GM12801 (cell line): ENCODE data around the gene USO1.

Experiments
- TF ChIP-seq, protein P1 (sequence below): IDR thresholded peaks from one replicate; pipeline ENCODE4 v1.5.1; 2011; ENCODE audit warnings: control low read depth; ENCODE audit not compliant: insufficient read length; ENCODE audit errors: extremely low read depth

The USO1 gene

DNA sequence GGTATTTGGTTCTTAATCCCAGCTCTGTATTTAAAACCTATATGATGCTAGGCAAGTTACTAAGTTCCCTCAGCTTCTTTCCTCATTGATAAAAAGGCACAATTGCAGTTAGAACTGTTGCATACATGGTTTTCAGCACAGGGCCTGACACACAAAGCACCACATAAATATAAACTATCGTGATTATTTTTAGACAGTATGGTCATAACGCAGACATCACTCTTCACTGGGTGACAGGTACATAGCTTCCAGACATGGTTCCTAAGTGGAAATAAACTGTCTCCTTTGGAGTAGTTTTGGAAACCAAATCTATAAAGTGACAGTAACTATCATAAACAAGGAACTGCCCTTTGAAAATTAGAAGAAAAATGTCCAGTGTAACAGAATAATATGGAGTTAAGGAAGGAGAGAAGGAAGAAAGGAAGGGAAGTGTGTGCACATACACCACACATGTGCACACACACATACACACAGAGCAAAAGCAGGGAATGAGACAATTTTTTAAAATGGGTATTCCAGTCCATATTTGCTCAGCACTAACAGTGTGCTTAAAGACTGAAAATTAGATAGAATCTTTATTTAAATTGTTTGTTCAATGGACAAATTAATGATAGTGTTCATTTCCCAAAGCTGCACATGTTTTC lies 38.7 kb upstream of the USO1 start:
- TF ChIP-seq, protein P1, sequence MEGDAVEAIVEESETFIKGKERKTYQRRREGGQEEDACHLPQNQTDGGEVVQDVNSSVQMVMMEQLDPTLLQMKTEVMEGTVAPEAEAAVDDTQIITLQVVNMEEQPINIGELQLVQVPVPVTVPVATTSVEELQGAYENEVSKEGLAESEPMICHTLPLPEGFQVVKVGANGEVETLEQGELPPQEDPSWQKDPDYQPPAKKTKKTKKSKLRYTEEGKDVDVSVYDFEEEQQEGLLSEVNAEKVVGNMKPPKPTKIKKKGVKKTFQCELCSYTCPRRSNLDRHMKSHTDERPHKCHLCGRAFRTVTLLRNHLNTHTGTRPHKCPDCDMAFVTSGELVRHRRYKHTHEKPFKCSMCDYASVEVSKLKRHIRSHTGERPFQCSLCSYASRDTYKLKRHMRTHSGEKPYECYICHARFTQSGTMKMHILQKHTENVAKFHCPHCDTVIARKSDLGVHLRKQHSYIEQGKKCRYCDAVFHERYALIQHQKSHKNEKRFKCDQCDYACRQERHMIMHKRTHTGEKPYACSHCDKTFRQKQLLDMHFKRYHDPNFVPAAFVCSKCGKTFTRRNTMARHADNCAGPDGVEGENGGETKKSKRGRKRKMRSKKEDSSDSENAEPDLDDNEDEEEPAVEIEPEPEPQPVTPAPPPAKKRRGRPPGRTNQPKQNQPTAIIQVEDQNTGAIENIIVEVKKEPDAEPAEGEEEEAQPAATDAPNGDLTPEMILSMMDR, result no peak

DNA sequence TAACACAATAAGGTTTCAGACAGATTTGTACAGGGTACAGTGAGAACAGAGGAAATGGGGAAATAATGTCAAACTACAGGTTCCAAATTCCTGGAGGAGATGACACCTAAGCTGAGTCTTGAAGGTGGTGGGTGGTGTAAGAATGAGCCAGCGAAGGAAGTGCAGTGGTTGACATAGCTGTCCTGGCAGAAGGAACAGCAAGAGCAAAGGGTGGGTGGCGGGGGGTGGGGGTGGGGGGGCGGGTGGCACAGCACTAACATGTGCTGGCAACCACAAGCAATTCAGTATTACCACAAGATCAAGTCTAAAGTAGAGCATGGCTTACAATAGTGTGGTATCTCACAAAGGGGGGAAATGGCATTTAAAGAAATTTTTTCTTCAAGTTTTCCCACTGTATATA lies 38.0 kb upstream of the USO1 start:
- TF ChIP-seq, protein P1, result no peak

DNA sequence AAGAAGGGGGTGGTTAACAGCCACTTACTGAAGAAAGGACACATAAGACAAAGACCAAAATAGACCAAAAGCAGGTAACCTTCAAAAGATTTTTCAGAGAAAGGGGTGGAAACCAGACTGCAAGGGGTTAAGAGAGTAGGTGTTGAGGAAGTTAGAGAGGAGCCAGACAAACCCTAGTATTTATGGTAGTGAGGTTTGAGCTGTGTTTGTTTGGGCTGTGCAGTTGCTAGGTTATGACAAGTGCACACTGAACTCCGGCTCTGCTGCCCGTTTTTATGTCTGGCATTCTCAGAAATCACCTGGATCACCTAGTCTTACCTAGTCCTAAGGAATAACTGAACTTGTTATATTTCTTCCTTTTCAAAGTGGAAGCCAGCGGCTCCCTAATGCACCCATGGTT lies 28.3 kb upstream of the USO1 start:
- TF ChIP-seq, protein P1, result no peak

- TF ChIP-seq, protein P1, result no peak
These were observed 27.8 kb upstream of the USO1 start for GRCh38 chr4:75696581-75696980.

- TF ChIP-seq, protein P1, result no peak
These were observed 26.0 kb upstream of the USO1 start for GRCh38 chr4:75698162-75698962.

DNA sequence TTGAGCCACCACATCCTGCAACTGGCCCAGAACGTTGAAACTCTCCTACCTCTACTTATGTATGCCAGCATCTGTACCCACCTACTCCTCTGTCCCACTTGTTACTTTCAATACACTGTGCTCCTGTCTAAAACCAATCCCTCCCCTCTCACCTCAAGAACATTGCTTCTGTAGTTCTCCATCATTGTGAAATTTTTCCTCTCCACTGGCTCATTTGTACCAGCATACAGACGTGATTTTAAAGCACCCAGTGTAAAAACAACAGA lies 25.5 kb upstream of the USO1 start:
- TF ChIP-seq, protein P1, result no peak

DNA sequence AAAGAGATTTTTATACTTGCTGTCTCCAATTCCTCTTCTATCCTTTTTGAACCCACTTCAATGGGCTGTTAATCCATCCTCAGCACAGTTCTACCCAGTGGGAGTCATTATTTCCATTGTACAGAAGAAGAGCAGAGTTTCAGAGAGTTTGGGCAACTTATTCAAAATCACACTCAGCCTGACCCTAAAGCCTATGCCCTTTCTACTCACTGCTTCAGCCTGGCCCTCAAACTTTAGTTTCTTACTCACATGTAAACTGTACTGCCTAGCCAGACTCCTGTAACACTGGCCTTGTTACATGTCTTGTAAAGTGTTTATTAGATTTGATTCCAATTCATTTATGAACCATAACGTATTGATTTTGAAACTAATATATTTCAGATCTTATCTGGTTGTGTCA lies 25.1 kb upstream of the USO1 start:
- TF ChIP-seq, protein P1, result no peak
